Fibroblast of skin of scalp (primary cell): Measurements from ENCODE around the gene SYNGAP1.

Experiments
- DNase-seq: peaks from one replicate; pipeline ENCODE4 v3.0.0-alpha.2; 2013

SYNGAP1 gene

GRCh38 chr6:33439956-33440648 lies 20.2 kb downstream of the SYNGAP1 start:
- no peak for DNase-seq

GRCh38 chr6:33440649-33441309 lies 20.9 kb downstream of the SYNGAP1 start:
- DNase-seq, result no peak

- no peak for DNase-seq
These were observed 21.6 kb downstream of the SYNGAP1 start for GRCh38 chr6:33441457-33441856.

- DNase-seq, result no peak
These were observed 22.4 kb downstream of the SYNGAP1 start for GRCh38 chr6:33442283-33442682.

GRCh38 chr6:33443025-33443424 lies 23.2 kb downstream of the SYNGAP1 start:
- no peak for DNase-seq

GRCh38 chr6:33443619-33444504 lies 24.0 kb downstream of the SYNGAP1 start:
- no peak for DNase-seq

GRCh38 chr6:33445119-33445603 lies 25.3 kb downstream of the SYNGAP1 start:
- no peak for DNase-seq

- no peak for DNase-seq
These were observed 26.5 kb downstream of the SYNGAP1 start for GRCh38 chr6:33446356-33446755.

GRCh38 chr6:33450434-33450833 lies 30.6 kb downstream of the SYNGAP1 start:
- DNase-seq, result no peak

GRCh38 chr6:33451606-33452005 lies 31.7 kb downstream of the SYNGAP1 start:
- DNase-seq, result no peak

GRCh38 chr6:33452496-33452895 lies 32.6 kb downstream of the SYNGAP1 start:
- no peak for DNase-seq

GRCh38 chr6:33453393-33454008 lies 33.6 kb downstream of the SYNGAP1 start:
- no peak for DNase-seq

- peak; percentile 96 for DNase-seq
These were observed 34.4 kb downstream of the SYNGAP1 start, which contains the start of gene ZBTB9 for GRCh38 chr6:33454009-33454946. Gene ZBTB9, plus strand, starts transcription at chr6:33454576. Its CDS starts 525 bp downstream, at chr6:33455101.

GRCh38 chr6:33455051-33455450 lies 35.2 kb downstream of the SYNGAP1 start:
- DNase-seq, result no peak

GRCh38 chr6:33456156-33456555 lies 36.3 kb downstream of the SYNGAP1 start:
- DNase-seq, result no peak

- no peak for DNase-seq
These were observed 38.8 kb downstream of the SYNGAP1 start for GRCh38 chr6:33458676-33459075.

GRCh38 chr6:33459226-33459625 lies 39.4 kb downstream of the SYNGAP1 start:
- DNase-seq, result no peak

- no peak for DNase-seq
These were observed 46.3 kb downstream of the SYNGAP1 start for GRCh38 chr6:33466075-33466735.

GRCh38 chr6:33467091-33467490 lies 47.2 kb downstream of the SYNGAP1 start:
- DNase-seq, result no peak

GRCh38 chr6:33469661-33470060 lies 49.8 kb downstream of the SYNGAP1 start:
- DNase-seq, result no peak

GRCh38 chr6:33477864-33478263 lies 58.0 kb downstream of the SYNGAP1 start:
- no peak for DNase-seq
